ENCODE measurements around the gene PRKAG2. TPM values are rescaled to one million over a fixed set of nuclear protein-coding genes. Genes with fewer than 3 reads are reported as not detected.

The PRKAG2 gene
- total and polyA plus RNA-seq, 12 donors = 3.8 to 17.3 (median 10.9) TPM

GRCh38 chr7:151591866-151592265 lies 285.0 kb downstream of the PRKAG2 start:
- Histone ChIP-seq H3K27ac (no peak overlapping the region), H3K9me3 (replicated peaks in 1 of 3) (no peaks in the 10 kb centered on the region), H3K4me3 (no peak overlapping the region), H3K36me3 (replicated peaks in 1 of 2) (no peaks in the 10 kb centered on the region), H3K27me3 (no peaks in the 10 kb centered on the region), H3K4me1 (replicated peaks in 1 of 2) (no peaks in the 10 kb centered on the region)
- TF ChIP-seq POLR2A (IDR thresholded peaks at IDR 0.05) (no peak), CTCF (IDR thresholded peaks at IDR 0.05) (no peak)
- 94 to 97% (median 94%) methylated on average over 3 to 14 of the region's 14 CpGs for WGBS, 4 donors
- intact Hi-C loops (cut with DNase I) = no loop called here
- no peak for DNase-seq

GRCh38 chr7:151590850-151591771 lies 285.8 kb downstream of the PRKAG2 start:
- intact Hi-C loops (cut with DNase I) = no loop called here

GRCh38 chr7:151590071-151590849 lies 286.7 kb downstream of the PRKAG2 start:
- intact Hi-C loops (cut with DNase I) = no loop called here
- WGBS, 4 donors = 85 to 94% (median 93%) methylated on average over 10 to 13 of the region's 13 CpGs
- H3K36me3 ChIP-seq (replicated peaks in 1 of 2) = no peaks in the 10 kb centered on the region
- TF ChIP-seq POLR2A (IDR thresholded peaks at IDR 0.05) = no peak
- no peak for TF ChIP-seq CTCF (IDR thresholded peaks at IDR 0.05)
- DNase-seq = no peak
- no peak overlapping the region for H3K4me3 ChIP-seq
- H3K4me1 ChIP-seq (replicated peaks in 1 of 2) = no peaks in the 10 kb centered on the region
- no peaks in the 10 kb centered on the region for H3K9me3 ChIP-seq (replicated peaks in 1 of 3)
- no peak overlapping the region for H3K27ac ChIP-seq
- H3K27me3 ChIP-seq = no peaks in the 10 kb centered on the region

More at GRCh38 chr7:151590850-151591771, 285.8 kb downstream of the PRKAG2 start:
- H3K27ac ChIP-seq = no peak overlapping the region
- no peaks in the 10 kb centered on the region for H3K9me3 ChIP-seq (replicated peaks in 1 of 3)
- WGBS, 4 donors = 89 to 95% (median 93%) methylated on average over 12 to 19 of the region's 19 CpGs
- no peaks in the 10 kb centered on the region for H3K27me3 ChIP-seq
- TF ChIP-seq POLR2A (IDR thresholded peaks at IDR 0.05) (no peak), CTCF (IDR thresholded peaks at IDR 0.05) (no peak)
- DNase-seq = no peak
- no peak overlapping the region for H3K4me3 ChIP-seq
- H3K4me1 ChIP-seq (replicated peaks in 1 of 2) = no peaks in the 10 kb centered on the region
- no peaks in the 10 kb centered on the region for H3K36me3 ChIP-seq (replicated peaks in 1 of 2)

- no peaks in the 10 kb centered on the region for H3K4me1 ChIP-seq (replicated peaks in 1 of 2)
- no peak overlapping the region for H3K4me3 ChIP-seq
- H3K36me3 ChIP-seq (replicated peaks in 1 of 2) = no peaks in the 10 kb centered on the region
- no peaks in the 10 kb centered on the region for H3K9me3 ChIP-seq (replicated peaks in 1 of 3)
- no peak overlapping the region for H3K27ac ChIP-seq
- TF ChIP-seq CTCF (IDR thresholded peaks at IDR 0.05) (no peak), POLR2A (IDR thresholded peaks at IDR 0.05) (no peak)
- H3K27me3 ChIP-seq = no peaks in the 10 kb centered on the region
- intact Hi-C loops (cut with DNase I) = no loop called here
- 96 to 100% (median 98%) methylated on average over 2 to 9 of the region's 9 CpGs for WGBS, 4 donors
- DNase-seq = no peak
Measured at GRCh38 chr7:151588982-151589381, 287.9 kb downstream of the PRKAG2 start.
